HepG2 (cell line): ENCODE data around the gene SH2B2. TPM values are rescaled to one million over a fixed set of nuclear protein-coding genes. Genes with fewer than 3 reads are reported as not detected.

Experiments used
- CCDC6 ChIP-seq: sonication (generic); formaldehyde crosslinking; IDR thresholded peaks from 2 replicates; pipeline ENCODE4 v1.8.1; 2022; ENCODE audit warnings: mild to moderate bottlenecking, missing genetic modification reagents, moderate library complexity
- DR1 ChIP-seq: sonication (generic); formaldehyde crosslinking; IDR thresholded peaks from 2 replicates; pipeline ENCODE4 v1.8.0; 2021; ENCODE audit warnings: mild to moderate bottlenecking, missing genetic modification reagents, inconsistent platforms
- MXI1 ChIP-seq: IDR thresholded peaks from 3 replicates; pipeline ENCODE4 v1.6.1; 2012; ENCODE audit warnings: low read depth, low read length, inconsistent platforms, borderline replicate concordance
- NFE2L1 ChIP-seq: sonication (generic); formaldehyde crosslinking; IDR thresholded peaks from 2 replicates; pipeline ENCODE4 v1.4.0; 2020; ENCODE audit warnings: missing genetic modification reagents, mild to moderate bottlenecking, borderline replicate concordance
- NR2F1 ChIP-seq, 2 experiments: fragments of 450-650 bp in 1 of 2; formaldehyde crosslinking in 1 of 2; IDR thresholded peaks; 2 replicates each; pipeline versions ENCODE4 v1.5.0 to v1.6.1; 2016 to 2020; ENCODE audit warnings: mild to moderate bottlenecking in 1 of 2, missing compliant biosample characterization in 1 of 2, missing genetic modification reagents in 1 of 2, moderate library complexity in 1 of 2
- REL ChIP-seq: sonication (generic); formaldehyde crosslinking; conservative IDR thresholded peaks from 2 replicates; pipeline ENCODE4 v1.8.0; 2022; ENCODE audit warnings: mild to moderate bottlenecking, missing genetic modification reagents, moderate library complexity
- ZBTB20 ChIP-seq: sonication (generic); formaldehyde crosslinking; IDR thresholded peaks from 2 replicates; pipeline ENCODE4 v1.8.1; 2023; ENCODE audit warnings: missing genetic modification reagents, low read depth, mild to moderate bottlenecking, borderline replicate concordance
- ZIK1 ChIP-seq: sonication (generic); formaldehyde crosslinking; IDR thresholded peaks from 2 replicates; pipeline ENCODE4 v1.5.0; 2020; ENCODE audit warnings: mild to moderate bottlenecking, low read depth, missing genetic modification reagents, borderline replicate concordance
- ZNF225 ChIP-seq: sonication (generic); formaldehyde crosslinking; IDR thresholded peaks from 2 replicates; pipeline ENCODE4 v1.4.0; 2020; ENCODE audit warnings: mild to moderate bottlenecking, missing genetic modification reagents
- ZNF331 ChIP-seq: sonication (generic); formaldehyde crosslinking; IDR thresholded peaks from 2 replicates; pipeline ENCODE4 v1.4.0; 2020; ENCODE audit warnings: missing genetic modification reagents
- ZNF670 ChIP-seq: sonication (generic); formaldehyde crosslinking; IDR thresholded peaks from 2 replicates; pipeline ENCODE4 v1.8.0; 2022; ENCODE audit warnings: mild to moderate bottlenecking, missing genetic modification reagents, borderline replicate concordance
- ZNF772 ChIP-seq: sonication (generic); formaldehyde crosslinking; IDR thresholded peaks from 2 replicates; pipeline ENCODE4 v1.5.0; 2020; ENCODE audit warnings: mild to moderate bottlenecking, missing genetic modification reagents
- polyA plus RNA-seq, 8 experiments: library from polyadenylated mRNA; depleted of rRNA in 3 of 8; stranded (reverse) in 7 of 8; unstranded in 1 of 8; fragments of >200 nt; fragmentation: Illumina TruSeq in 4 of 8; extraction: Trizol in 4 of 8; gene quantifications; 2 replicates each; pipeline versions ENCODE4 v1.2.1 to v1.2.3, GENCODE V29; 2011 to 2016; ENCODE audit warnings: low read depth in 4 of 8, missing spikeins in 1 of 8, mixed read lengths in 1 of 8; ENCODE audit not compliant: insufficient read depth in 1 of 8
- total RNA-seq, 5 experiments: library from RNA; depleted of rRNA; stranded (reverse); fragments of >200 nt; fragmentation: Illumina TruSeq; extraction: Trizol; gene quantifications; 2 replicates each; pipeline ENCODE4 v1.2.3, GENCODE V29; 2016; ENCODE audit warnings: low read depth in 1 of 5
- TF ChIP-seq, protein P1 (sequence below): sonication (generic); formaldehyde crosslinking; IDR thresholded peaks from 2 replicates; pipeline ENCODE4 v1.5.0; 2020; ENCODE audit warnings: missing genetic modification reagents
- TF ChIP-seq, protein P2 (sequence below): IDR thresholded peaks from 2 replicates; pipeline ENCODE4 v1.6.1; 2016; ENCODE audit warnings: missing compliant biosample characterization, missing genetic modification reagents, borderline replicate concordance
- TF ChIP-seq, protein P3 (sequence below): sonication (generic); formaldehyde crosslinking; IDR thresholded peaks from 2 replicates; pipeline ENCODE4 v1.4.0; 2020; ENCODE audit warnings: missing genetic modification reagents, borderline replicate concordance
- TF ChIP-seq, protein P4 (sequence below): sonication (generic); formaldehyde crosslinking; IDR thresholded peaks from 2 replicates; pipeline ENCODE4 v1.8.0; 2022; ENCODE audit warnings: low read depth, missing genetic modification reagents

SH2B2 gene
- total and polyA plus RNA-seq, 2 of the 13 experiments (the other 11 are each of a cell fraction or from before 2014, with no cell fraction given): 0.46 to 1.3 TPM

DNA sequence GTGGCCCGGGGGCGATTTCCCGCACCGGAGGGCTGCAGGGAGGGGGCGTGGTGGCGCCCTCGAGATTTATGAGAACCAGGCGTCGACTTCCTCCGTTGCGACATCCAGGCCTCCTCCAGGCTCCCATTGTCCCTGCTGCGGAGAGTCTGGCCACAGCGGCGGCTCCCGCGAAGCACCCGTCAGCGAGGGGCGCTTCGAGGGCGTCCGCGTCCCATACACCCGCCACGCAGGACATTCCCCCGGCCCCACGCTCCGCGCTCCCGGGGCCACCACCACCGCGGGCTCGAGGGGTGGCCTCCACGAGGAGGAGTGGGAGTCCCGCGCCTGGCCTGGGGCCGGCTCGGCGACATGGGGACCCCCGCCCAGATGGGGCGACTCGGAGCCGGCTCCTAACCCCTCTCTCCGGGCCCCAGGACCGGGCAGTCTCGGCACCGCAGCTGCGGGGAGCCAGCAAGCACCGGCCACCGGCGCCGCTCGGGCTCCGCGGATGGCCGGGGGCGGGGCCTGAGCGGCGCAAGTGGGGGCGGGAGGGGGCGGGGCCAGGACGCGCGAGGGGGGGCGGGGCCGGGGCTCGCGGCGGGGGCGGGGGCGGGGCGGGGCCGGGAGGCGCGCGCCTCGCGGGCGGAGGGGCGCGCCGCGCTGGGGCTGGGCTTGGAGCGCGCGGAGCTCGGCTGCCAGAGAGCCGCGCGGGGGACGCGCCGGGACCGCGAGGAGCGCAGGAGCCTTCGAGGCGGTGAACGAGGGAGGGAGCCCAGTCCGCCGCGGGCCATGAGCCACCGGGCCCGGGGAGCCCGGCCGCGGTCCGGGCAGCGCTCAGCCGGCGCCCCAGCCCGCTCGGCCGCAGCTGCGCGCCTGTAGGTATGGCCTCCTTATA is at the start of gene SH2B2 (continued):
- TF ChIP-seq, protein P1, sequence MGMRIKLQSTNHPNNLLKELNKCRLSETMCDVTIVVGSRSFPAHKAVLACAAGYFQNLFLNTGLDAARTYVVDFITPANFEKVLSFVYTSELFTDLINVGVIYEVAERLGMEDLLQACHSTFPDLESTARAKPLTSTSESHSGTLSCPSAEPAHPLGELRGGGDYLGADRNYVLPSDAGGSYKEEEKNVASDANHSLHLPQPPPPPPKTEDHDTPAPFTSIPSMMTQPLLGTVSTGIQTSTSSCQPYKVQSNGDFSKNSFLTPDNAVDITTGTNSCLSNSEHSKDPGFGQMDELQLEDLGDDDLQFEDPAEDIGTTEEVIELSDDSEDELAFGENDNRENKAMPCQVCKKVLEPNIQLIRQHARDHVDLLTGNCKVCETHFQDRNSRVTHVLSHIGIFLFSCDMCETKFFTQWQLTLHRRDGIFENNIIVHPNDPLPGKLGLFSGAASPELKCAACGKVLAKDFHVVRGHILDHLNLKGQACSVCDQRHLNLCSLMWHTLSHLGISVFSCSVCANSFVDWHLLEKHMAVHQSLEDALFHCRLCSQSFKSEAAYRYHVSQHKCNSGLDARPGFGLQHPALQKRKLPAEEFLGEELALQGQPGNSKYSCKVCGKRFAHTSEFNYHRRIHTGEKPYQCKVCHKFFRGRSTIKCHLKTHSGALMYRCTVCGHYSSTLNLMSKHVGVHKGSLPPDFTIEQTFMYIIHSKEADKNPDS: peak; percentile 31; the same call in 1 of the 2 replicates
- TF ChIP-seq ZNF225 (CRISPR knock-in tag) (0 out of 2 replicates have a peak, but pooled peaks have one; percentile 64), MXI1 (peak; percentile 38; the same call in 1 of the 3 replicates), ZNF670 (CRISPR knock-in tag) (peak; percentile 65; the same call in 1 of the 2 replicates), NR2F1 (CRISPR knock-in tag; IDR thresholded peaks at IDR 0.05) (no peak), ZNF772 (CRISPR knock-in tag) (peak; percentile 61; the same call in 1 of the 2 replicates), ZBTB20 (CRISPR knock-in tag) (0 out of 2 replicates have a peak, but pooled peaks have one; percentile 26), REL (CRISPR knock-in tag) (peak; percentile 77), ZNF331 (CRISPR knock-in tag) (no peak), DR1 (CRISPR knock-in tag) (0 out of 2 replicates have a peak, but pooled peaks have one; percentile 32), NFE2L1 (CRISPR knock-in tag) (no peak), ZIK1 (CRISPR knock-in tag) (peak; percentile 45; the same call in 1 of the 2 replicates), CCDC6 (CRISPR knock-in tag) (no peak)
- TF ChIP-seq, protein P2, sequence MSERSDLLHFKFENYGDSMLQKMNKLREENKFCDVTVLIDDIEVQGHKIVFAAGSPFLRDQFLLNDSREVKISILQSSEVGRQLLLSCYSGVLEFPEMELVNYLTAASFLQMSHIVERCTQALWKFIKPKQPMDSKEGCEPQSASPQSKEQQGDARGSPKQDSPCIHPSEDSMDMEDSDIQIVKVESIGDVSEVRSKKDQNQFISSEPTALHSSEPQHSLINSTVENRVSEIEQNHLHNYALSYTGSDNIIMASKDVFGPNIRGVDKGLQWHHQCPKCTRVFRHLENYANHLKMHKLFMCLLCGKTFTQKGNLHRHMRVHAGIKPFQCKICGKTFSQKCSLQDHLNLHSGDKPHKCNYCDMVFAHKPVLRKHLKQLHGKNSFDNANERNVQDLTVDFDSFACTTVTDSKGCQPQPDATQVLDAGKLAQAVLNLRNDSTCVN: 0 out of 2 replicates have a peak, but pooled peaks have one; percentile 49
- TF ChIP-seq, protein P3, sequence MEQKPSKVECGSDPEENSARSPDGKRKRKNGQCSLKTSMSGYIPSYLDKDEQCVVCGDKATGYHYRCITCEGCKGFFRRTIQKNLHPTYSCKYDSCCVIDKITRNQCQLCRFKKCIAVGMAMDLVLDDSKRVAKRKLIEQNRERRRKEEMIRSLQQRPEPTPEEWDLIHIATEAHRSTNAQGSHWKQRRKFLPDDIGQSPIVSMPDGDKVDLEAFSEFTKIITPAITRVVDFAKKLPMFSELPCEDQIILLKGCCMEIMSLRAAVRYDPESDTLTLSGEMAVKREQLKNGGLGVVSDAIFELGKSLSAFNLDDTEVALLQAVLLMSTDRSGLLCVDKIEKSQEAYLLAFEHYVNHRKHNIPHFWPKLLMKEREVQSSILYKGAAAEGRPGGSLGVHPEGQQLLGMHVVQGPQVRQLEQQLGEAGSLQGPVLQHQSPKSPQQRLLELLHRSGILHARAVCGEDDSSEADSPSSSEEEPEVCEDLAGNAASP (CRISPR knock-in tag): peak; percentile 7; the same call in 1 of the 2 replicates
- TF ChIP-seq, protein P4, sequence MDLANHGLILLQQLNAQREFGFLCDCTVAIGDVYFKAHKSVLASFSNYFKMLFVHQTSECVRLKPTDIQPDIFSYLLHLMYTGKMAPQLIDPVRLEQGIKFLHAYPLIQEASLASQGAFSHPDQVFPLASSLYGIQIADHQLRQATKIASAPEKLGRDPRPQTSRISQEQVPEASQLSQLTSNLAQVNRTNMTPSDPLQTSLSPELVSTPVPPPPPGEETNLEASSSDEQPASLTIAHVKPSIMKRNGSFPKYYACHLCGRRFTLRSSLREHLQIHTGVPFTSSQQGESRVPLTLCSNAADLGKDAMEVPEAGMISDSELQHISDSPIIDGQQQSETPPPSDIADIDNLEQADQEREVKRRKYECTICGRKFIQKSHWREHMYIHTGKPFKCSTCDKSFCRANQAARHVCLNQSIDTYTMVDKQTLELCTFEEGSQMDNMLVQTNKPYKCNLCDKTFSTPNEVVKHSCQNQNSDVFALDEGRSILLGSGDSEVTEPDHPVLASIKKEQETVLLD (CRISPR knock-in tag): peak; percentile 48; the same call in 1 of the 2 replicates
